GM12892 (cell line): ENCODE data around the gene CHL1.

ENCODE experiments used
- DNase-seq: peaks from one replicate; pipeline ENCODE4 v3.0.0; 2011; ENCODE audit not compliant: insufficient read length
- FAIRE-seq: peaks from 2 replicates; lab custom pipeline; 2011; peaks lifted over from hg19 to GRCh38; lab: Jason Lieb, UNC
- POLR2A ChIP-seq: IDR thresholded peaks from 2 replicates; pipeline ENCODE4 v1.6.1; 2011; ENCODE audit warnings: low read depth, low read length, control low read depth
- POLR2AphosphoS5 ChIP-seq: IDR thresholded peaks from 2 replicates; pipeline ENCODE4 v1.6.1; 2011; ENCODE audit warnings: low read depth, low read length, control low read depth
- TAF1 ChIP-seq: IDR thresholded peaks from 2 replicates; pipeline ENCODE4 v1.6.1; 2011; ENCODE audit warnings: low read depth, mild to moderate bottlenecking, control low read depth, low read length, borderline replicate concordance

CHL1 gene

DNA sequence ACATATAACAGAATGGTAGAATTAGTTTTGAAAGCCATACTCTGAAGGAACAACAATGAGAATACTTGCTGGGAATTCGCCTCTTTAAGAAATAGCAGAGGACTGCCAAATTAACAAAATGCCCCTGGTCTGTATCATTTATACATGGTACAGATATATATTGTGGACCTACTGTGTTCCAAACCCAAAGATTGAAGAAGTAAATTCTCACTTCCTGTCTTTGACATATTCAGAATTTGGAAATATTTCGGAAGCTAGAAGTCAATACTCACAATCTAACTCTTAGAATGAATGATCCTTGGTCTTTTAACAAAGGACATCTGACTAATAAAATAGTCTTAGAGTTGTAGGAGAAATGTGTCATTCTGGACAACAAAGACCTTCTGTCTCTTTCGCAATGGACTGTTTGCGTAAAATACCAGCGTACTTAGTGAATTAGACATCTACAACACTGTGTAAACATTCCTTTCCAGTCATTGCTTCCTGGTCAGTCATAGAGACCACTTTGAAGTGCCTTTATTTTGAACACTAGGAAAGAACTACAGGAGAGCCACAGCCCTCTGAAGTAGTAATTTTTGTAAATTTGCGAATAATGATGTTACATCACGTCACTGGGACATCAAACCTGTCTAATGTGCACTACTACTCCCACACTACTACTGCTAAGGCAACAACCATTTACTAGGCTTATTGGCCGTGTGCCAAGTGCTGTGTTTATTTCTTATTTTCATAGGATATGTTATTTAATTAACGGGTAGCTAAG is 68.0 kb downstream of the CHL1 start:
- DNase-seq (no peak), FAIRE-seq (no peak)
- no peak for TF ChIP-seq TAF1

DNA sequence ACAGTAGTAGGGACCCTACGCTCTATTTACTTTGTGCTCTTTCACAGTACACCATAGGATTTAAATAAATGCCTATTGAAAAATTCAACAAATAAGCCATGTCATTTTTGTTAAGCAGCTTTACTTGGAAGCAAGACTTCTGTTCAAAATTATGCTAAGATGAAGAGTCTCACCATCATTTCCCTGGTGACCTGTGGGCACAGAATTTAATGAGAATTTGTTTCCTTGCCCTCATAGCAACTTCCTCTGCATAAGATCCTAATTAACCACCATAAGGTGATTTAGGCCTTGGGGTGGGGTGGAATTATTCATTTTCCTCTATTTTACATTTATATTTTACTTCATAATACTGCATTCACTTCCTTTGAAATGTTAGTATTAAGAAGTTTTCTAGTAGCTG is 70.5 kb downstream of the CHL1 start:
- TF ChIP-seq POLR2AphosphoS5, result no peak
- TF ChIP-seq POLR2A, result no peak
- TF ChIP-seq TAF1, result no peak
- DNase-seq, result no peak

DNA sequence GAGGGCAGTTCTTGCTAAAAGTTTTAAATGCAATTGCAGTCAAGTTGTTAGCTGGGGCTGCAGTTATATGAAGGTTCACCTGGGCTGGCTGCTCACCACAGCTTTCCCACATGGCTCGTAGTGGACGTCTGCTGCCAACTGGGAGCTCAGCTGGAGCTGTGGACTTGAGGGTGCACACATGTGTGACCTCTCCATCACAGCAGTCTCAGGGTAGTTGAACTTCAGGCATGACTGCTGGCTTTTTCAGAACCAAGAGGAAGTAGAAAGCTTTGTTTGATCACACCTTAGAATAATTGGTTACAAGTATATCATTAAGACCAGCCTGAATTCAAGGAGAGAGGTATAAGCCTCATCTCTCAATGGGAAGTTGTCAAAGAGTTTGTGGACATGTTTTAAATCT is 74.1 kb downstream of the CHL1 start:
- TF ChIP-seq POLR2AphosphoS5 (no peak), TAF1 (no peak), POLR2A (no peak)
- no peak for DNase-seq
- no peak for FAIRE-seq

More for the DNA sequence above, 70.5 kb downstream of the CHL1 start:
- FAIRE-seq, result no peak

DNA sequence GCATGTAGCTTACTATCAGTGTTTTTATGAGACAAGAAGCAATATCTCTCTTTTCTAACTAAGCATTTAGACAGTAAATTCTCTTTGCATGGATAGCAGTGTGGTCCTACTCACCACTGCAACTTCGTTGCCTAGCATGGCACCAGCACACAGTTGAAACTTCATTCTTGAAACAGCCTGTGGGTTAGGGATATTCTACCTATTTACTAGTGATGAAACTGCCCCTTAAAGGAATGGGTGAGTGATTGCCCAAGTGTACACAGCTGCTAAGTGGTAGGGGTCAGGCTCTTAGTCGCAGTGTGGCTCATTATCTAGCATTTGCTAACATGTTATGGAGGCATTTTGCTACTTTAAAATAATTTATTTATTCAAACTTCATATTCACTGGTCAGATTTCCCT is 78.4 kb downstream of the CHL1 start:
- no peak for TF ChIP-seq POLR2AphosphoS5
- TF ChIP-seq TAF1, result no peak
- TF ChIP-seq POLR2A, result no peak
- DNase-seq (no peak), FAIRE-seq (no peak)

DNA sequence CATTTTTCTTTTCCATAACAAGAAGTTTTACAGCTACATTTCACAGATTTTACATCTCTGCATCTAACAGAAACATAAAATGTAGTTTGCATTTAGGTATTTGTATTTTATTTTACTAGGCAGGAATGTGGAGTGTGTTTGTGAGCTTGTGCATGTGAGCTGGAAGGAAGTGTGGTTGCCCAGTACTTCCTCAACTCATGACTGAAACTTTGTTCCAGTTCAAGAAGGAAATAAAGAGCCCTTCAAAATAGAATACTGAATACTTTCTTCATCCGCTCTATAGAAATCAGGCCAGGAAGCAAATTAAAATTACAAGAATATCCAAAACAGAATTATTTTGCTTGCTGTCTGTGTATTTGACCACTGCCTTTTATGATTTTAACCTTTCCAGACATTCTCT is 81.3 kb downstream of the CHL1 start:
- DNase-seq (no peak), FAIRE-seq (no peak)
- TF ChIP-seq POLR2AphosphoS5 (no peak), POLR2A (no peak), TAF1 (no peak)

DNA sequence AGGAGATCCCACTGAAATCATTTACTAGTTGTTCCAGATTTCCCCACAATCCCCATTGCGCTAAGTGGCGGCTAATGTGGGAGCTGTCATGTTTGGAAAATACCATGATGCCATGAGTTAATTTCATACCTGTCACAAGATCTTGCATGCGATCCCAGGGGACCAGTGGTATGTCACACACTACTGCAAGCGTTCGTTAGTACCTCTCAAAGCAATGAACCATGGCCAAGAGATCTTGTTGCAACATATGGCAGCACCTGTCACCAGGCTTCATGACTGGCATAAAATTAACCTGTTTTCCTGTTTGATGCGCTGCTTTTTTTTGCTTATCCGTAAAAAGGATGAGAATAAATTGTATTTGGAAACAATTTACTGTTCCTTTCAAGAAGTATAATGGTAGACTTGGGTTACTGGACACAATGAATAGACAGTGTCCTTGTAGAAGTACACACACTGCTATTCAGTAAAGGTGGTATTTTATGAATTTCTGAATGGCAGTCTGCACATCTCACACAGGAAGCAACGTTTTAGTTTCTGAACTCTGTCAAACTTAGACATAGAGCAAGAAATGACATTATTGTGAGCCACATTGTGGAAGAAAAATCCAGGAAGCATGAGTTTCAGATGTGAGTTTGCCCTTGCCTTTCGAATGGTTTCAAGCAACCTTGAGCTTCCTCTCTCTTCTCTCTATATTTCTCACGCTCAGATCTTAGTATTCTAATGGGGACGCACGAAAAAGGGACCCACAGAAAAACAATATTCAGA is 81.9 kb downstream of the CHL1 start:
- TF ChIP-seq TAF1, result no peak
- no peak for TF ChIP-seq POLR2AphosphoS5
- no peak for TF ChIP-seq POLR2A
- DNase-seq (no peak), FAIRE-seq (peak; percentile 89)

DNA sequence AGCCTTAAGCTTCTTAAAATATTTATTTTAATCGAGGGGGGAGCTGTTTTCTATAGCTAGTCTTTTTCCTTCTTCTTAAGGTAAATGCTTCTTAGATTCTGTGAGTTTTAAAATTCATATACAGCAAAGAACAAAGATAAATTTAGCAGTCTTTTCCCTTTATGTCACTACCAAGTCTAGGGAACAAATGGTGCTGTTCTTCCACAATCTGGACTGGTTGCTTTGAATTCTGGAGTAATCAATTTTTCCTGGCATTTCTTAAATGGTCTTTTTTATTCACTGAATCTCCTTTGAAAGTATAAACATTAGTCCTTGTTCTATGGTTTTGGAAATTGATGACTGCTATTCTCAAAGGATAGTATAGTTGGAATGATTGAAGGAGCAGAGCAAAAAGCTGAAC is 82.8 kb downstream of the CHL1 start:
- no peak for TF ChIP-seq POLR2AphosphoS5
- no peak for TF ChIP-seq POLR2A
- TF ChIP-seq TAF1, result no peak
- no peak for FAIRE-seq
- no peak for DNase-seq

DNA sequence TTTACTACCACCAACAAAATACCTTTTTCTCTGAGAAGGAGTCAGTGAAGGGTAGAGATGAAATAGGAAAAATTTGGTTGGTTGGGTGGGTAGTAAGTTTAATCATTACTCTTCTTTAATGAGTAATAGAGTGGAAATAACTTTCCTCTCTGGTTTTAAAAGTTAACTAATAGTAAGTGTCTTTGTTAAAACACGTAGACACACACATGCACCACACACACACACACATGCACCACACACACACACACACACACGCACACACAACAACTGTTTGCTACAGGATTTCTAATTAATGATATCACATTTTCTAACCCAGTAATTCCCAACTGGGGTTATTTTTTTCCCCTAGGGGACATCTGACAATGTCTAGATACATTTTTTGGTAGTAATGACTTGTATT is 84.1 kb downstream of the CHL1 start:
- no peak for DNase-seq
- FAIRE-seq, result no peak
- TF ChIP-seq POLR2AphosphoS5 (no peak), POLR2A (no peak), TAF1 (no peak)

DNA sequence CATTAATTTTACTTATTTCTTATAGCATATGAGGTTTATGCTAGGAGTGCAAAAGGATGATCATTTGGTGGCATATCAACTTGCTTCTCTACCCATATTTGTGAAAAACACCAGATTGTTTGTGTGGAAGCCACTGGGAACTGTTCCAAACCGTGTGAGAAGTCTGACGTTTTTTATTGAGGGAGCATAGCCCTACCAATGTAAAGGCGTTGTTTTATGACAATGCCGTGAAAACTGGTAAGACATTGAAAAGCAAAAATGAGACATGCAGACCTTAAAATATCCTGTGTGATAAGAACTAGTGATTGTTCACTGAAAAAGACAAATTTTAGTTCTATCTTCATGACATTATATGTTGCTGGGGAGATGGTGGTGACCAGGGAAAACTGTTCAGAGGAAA is 87.8 kb downstream of the CHL1 start:
- TF ChIP-seq TAF1 (no peak), POLR2AphosphoS5 (no peak), POLR2A (no peak)
- DNase-seq (no peak), FAIRE-seq (no peak)

DNA sequence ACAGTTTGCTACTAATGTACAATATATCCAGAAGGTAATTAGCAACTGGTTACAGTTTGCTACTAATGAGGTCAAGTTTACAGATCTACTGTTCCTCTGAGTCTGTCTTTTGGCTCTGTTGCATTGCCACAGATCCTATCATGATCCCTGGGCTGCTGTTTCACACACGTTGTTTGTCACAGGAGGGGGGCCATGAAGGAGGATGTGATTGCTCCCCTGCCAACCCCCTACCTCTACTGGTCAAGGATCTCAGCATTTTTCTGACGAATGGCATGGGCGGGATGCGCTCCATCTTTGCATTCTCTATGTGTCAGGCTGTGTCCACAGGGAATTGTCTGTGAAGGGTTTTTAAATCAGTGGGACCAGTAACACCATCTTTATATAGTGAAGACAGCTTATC is 91.9 kb downstream of the CHL1 start:
- FAIRE-seq (no peak), DNase-seq (no peak)
- no peak for TF ChIP-seq POLR2AphosphoS5
- TF ChIP-seq POLR2A, result no peak
- TF ChIP-seq TAF1, result no peak

DNA sequence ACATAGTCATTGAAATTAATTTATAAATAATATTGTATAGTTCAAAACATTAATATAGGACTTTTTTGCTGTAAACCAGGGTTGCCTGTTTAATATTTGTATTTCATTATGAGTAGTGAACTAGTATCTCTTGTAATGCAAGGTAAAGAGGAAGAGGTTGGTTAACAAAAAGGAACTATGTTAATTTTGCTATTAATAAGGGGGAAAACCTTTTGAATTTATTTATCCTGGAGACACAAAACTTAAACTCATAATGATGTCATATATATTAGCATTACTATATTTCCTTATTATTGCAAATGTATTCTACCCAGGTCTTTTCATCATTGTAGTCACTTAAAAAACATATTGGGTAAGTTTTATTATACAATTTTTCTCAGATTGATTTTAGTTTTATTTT is 94.5 kb downstream of the CHL1 start:
- no peak for FAIRE-seq
- TF ChIP-seq POLR2AphosphoS5 (no peak), TAF1 (no peak), POLR2A (no peak)

DNA sequence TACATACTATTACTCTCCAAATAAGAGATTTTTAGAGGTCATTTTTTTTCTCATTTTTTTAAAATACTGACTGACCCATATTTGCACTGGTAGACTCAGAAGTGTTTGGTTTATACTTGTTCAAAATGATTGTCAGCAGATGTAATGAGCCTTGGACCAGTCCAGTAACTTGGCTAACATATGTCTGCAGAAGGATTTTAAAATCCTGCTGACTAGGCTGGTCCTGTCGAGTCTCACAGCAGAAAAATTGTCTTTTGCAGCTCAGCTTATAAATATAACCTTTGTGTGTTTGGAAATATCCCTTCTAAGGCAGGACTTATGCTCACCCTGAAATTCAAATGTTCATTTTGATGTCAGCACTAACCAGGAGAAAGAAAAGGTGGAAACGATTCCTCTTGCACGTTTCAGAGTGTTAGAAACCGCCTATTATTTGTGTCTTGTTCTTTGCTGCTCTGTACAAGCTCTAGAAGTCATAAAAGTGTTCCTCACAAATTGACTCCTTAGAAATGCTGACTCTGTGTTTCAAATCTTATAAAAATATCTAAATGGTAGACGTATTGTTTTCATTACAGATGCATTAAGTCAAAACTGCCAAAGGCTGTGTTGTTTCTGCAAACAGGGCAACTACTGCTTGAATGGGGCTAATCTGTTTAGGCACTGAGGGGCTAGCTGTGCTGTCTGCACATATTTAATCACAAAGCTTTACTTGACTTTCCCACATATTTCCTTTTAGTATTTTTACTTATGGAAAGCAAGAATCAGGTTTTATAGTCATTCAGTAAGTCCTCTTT is 95.3 kb downstream of the CHL1 start:
- DNase-seq, result no peak
- TF ChIP-seq TAF1, result no peak
- no peak for TF ChIP-seq POLR2A
- no peak for TF ChIP-seq POLR2AphosphoS5
- FAIRE-seq, result peak; percentile 14

More for the DNA sequence above, 94.5 kb downstream of the CHL1 start:
- DNase-seq, result no peak

DNA sequence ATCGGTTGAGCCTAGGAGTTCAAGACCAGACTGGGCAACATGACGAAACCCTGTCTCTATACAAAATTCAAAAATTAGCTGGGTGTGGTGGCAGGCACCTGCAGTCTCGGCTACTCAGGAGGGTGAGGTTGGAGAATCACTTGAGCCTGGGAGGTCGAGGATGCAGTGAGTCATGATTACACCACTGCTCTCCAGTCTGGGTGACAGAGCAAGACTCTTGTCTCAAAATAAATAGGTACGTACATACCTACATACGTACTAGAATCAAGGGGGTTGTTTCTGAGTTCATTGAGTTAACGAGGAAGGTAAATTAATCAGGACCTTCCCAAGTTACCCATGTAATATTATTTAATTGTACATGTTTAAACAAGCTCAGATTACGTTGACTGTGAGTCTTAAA is 97.5 kb downstream of the CHL1 start:
- FAIRE-seq (no peak), DNase-seq (no peak)
- TF ChIP-seq POLR2A (no peak), POLR2AphosphoS5 (no peak), TAF1 (no peak)
